ENCODE measurements around the gene KLHL14.

The KLHL14 gene

DNA sequence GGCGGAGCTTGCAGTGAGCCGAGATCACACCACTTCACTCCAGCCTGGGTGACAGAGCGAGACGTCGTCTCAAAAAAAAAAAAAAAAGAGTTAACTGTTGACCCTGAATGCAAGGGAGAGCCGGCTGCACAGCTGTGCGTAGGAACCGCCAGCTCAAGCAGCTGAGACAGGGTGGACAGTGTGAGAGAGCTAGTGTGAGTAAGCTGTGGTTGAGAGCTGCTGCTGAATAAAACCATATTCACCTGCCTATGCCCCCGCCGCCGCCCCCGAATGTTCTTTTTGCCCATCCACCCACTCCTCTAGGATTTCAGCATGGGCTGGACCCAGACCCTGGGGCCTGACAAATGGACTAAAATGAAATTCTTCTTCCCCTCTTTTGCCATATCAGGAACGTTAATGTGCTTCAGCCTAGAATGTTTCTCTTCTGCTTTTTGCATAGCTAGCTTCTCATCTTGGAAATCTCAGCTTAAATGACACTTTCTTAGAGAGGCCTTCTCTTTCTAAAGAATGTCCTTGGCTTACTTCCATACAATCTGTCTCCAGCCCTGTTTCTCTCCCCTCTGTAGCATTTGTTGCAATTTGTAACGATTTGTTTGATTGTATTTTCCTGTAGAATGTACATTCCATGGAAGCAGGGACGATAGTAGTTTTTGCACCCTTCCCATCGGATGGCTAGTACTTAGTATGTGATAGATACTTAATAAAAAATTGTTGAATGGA is 142.7 kb downstream of the KLHL14 start:
- no peak for DNase-seq

DNA sequence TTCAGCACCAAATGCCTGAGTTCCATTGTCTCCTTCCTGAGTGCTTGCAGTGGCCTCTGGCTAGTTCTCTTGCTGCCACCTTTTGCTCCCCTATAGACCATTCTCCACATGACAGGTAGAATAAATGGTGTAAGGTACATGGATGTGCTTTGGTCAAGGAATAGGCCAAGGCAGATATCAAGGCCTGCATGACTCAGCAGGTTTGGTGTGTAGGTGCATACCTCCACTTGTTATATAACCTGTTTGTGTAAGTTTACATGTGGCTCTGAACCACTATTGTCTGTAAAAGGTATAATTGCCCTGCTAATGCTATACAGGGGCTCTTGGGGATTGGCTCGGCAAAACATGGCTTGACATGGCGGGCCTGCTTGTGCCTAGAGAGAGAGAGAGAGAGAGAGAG is 143.5 kb downstream of the KLHL14 start:
- no peak for DNase-seq

DNA sequence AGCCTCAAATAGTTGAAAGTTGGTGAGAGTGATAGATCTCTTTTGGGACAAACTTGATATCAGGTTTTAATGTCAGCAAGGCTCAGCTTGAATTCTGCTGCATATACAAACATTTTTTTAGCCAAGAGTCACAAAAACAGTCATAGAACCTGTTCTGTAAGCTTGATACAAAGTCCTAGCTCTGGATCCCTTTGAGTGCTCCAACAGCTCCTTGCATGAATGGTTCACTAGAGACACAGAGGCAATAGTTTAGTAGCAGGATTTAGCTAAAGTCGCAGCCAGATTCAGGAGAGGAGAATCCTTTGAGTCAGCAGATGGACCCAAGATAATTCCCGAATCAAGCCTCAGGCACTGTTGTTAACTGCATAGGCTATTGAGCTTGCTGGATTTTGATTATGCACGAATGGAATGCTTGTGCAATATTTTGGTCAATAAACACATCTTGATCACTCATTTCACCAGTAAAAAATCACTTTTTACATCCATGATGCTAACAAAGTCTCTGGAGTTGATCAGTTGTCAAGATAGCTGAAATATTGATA is 148.6 kb downstream of the KLHL14 start:
- no peak for DNase-seq

DNA sequence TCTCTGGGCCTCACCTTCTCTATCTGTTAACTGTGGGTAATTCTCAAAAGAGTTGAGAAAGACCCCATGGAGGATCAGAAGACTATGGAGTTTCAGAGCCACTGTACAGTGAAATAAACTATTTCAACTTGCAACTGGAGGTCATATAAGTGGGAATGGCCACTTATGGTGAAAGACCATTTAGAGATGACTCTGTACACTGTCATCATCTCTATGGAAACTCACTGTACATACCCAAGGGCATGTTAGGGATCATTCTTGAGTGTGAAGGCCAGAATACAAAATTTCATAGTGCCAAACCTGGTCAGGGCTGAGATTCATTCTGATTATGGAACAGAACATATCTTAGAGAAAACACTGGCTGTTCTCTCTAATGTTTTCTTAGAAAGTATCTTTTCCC is 149.3 kb downstream of the KLHL14 start:
- DNase-seq = no peak

Data from suppressor macrophage treated with lipopolysaccharide for 4 hours (primary cell).